Osteoblast (primary cell): ENCODE results near the gene KIFBP. TPM values are rescaled to one million over a fixed set of nuclear protein-coding genes. Genes with fewer than 3 reads are reported as not detected.

ENCODE experiments used
- DNase-seq: peaks from one replicate; pipeline ENCODE4 v3.0.0; 2011; ENCODE audit warnings: low spot score, mixed read lengths; ENCODE audit not compliant: insufficient read length; ENCODE audit errors: missing footprints
- H2AFZ ChIP-seq: 2 replicates; pipeline ENCODE4 v1.6.0; 2011; ENCODE audit warnings: mild to moderate bottlenecking, low read length
- H3K27ac ChIP-seq: 2 replicates; pipeline ENCODE4 v1.5.1; 2011; ENCODE audit warnings: mild to moderate bottlenecking, low read depth, low read length, moderate library complexity
- H3K27me3 ChIP-seq: 2 replicates; pipeline ENCODE4 v1.6.0; 2012; ENCODE audit warnings: mild to moderate bottlenecking, control low read depth, inconsistent platforms, low read length, moderate library complexity; ENCODE audit not compliant: insufficient read depth
- H3K36me3 ChIP-seq: 2 replicates; pipeline ENCODE4 v1.5.1; 2011; ENCODE audit warnings: mild to moderate bottlenecking, low read length, control low read depth, moderate library complexity; ENCODE audit not compliant: insufficient read depth
- H3K4me1 ChIP-seq: 2 replicates; pipeline ENCODE4 v1.5.1; 2011; ENCODE audit warnings: mild to moderate bottlenecking, low read length, control low read depth, moderate library complexity; ENCODE audit not compliant: insufficient read depth
- H3K4me2 ChIP-seq: 2 replicates; pipeline ENCODE4 v1.6.0; 2011; ENCODE audit warnings: mild to moderate bottlenecking, low read length; ENCODE audit not compliant: insufficient read depth
- H3K4me3 ChIP-seq: fragments of 200-600 bp; sonication (generic); 3 replicates; pipeline ENCODE4 v1.5.1; 2012; ENCODE audit warnings: mild to moderate bottlenecking, low read length, inconsistent platforms; ENCODE audit not compliant: insufficient read depth
- H3K79me2 ChIP-seq: 2 replicates; pipeline ENCODE4 v1.6.0; 2012; ENCODE audit warnings: mild to moderate bottlenecking, low read length, control low read depth, inconsistent platforms; ENCODE audit not compliant: insufficient read depth
- H3K9me3 ChIP-seq: 2 replicates; pipeline ENCODE4 v1.5.1; 2011; ENCODE audit warnings: low read depth, low read length, control low read depth
- H4K20me1 ChIP-seq: 2 replicates; pipeline ENCODE4 v1.6.0; 2012; ENCODE audit warnings: mild to moderate bottlenecking, low read length, control low read depth; ENCODE audit not compliant: insufficient read depth
- total RNA-seq: library from RNA; depleted of rRNA; stranded (reverse); fragments of >200 nt; gene quantifications from 2 replicates; pipeline ENCODE4 v1.2.3, GENCODE V29; 2012
- TF ChIP-seq, protein P1 (sequence below): IDR thresholded peaks from 2 replicates; pipeline ENCODE4 v1.5.1; 2011; ENCODE audit warnings: mild to moderate bottlenecking, low read depth, low read length, moderate library complexity; ENCODE audit errors: extremely low read depth

The KIFBP gene
- total RNA-seq, 1 donor, result 30.8 TPM

DNA sequence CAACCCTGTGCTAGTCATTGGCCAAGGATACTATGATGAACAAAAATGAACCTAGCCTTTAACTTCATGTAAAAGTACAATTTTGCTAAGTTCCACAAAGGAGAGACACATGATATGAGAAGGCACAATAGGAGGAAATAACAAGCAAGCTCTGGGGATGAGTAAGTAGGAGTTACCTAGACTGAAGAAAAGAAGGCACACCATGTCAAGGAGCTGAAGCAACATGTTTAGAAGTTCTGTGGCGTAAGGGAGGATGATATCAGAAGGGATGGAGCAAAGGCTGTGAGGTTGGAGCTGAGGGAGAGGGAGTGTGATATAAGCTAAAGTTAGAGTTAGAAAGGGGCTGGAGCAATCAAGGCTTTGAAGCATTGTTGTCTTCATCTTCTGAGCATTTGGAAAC lies 25.6 kb downstream of the KIFBP start:
- Histone ChIP-seq H3K27me3 (no peaks in the 10 kb centered on the region), H3K4me1 (no peaks in the 10 kb centered on the region), H3K36me3 (peaks cover 49% of the 10 kb centered on the region), H2AFZ (no peak overlapping the region), H4K20me1 (no peaks in the 10 kb centered on the region), H3K4me2 (no peak overlapping the region), H3K4me3 (no peak overlapping the region), H3K9me3 (no peaks in the 10 kb centered on the region), H3K79me2 (no peaks in the 10 kb centered on the region), H3K27ac (no peak overlapping the region)
- DNase-seq, result no peak
- TF ChIP-seq, protein P1, sequence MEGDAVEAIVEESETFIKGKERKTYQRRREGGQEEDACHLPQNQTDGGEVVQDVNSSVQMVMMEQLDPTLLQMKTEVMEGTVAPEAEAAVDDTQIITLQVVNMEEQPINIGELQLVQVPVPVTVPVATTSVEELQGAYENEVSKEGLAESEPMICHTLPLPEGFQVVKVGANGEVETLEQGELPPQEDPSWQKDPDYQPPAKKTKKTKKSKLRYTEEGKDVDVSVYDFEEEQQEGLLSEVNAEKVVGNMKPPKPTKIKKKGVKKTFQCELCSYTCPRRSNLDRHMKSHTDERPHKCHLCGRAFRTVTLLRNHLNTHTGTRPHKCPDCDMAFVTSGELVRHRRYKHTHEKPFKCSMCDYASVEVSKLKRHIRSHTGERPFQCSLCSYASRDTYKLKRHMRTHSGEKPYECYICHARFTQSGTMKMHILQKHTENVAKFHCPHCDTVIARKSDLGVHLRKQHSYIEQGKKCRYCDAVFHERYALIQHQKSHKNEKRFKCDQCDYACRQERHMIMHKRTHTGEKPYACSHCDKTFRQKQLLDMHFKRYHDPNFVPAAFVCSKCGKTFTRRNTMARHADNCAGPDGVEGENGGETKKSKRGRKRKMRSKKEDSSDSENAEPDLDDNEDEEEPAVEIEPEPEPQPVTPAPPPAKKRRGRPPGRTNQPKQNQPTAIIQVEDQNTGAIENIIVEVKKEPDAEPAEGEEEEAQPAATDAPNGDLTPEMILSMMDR, result no peak

DNA sequence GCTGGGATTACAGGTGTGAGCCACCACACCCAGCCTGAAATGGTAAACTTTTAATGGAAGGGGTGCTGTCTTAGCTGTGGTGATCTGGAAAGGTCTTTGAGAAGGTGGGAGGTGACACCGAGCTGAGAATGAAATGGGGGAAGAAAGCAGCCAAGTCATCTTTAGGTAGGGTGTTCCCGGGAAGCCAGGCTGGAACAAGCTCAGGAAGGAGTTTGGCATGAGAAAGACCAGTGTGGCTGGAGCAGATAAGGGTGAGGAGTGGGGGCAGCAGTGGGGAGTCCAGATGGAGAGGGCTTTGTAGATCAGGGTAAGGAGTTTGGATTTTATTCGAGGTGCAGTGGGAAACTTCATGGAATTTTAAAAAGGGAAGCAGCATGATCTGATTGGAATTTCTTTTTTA lies 30.0 kb downstream of the KIFBP start:
- H3K27me3 ChIP-seq, result no peaks in the 10 kb centered on the region
- H3K4me2 ChIP-seq, result no peak overlapping the region
- TF ChIP-seq, protein P1, result no peak
- peaks cover 33% of the 10 kb centered on the region for H3K36me3 ChIP-seq
- H3K4me1 ChIP-seq, result no peaks in the 10 kb centered on the region
- no peak overlapping the region for H3K27ac ChIP-seq
- H3K9me3 ChIP-seq, result no peaks in the 10 kb centered on the region
- no peak for DNase-seq
- H3K4me3 ChIP-seq, result no peak overlapping the region
- no peak overlapping the region for H2AFZ ChIP-seq
- no peaks in the 10 kb centered on the region for H4K20me1 ChIP-seq
- no peaks in the 10 kb centered on the region for H3K79me2 ChIP-seq

GRCh38 chr10:69022611-69023010 lies 34.0 kb downstream of the KIFBP start:
- Histone ChIP-seq H2AFZ (no peak overlapping the region), H3K4me3 (no peak overlapping the region), H3K36me3 (peaks cover 2% of the 10 kb centered on the region), H3K9me3 (no peaks in the 10 kb centered on the region), H3K4me1 (no peaks in the 10 kb centered on the region), H3K4me2 (no peak overlapping the region), H3K27ac (no peak overlapping the region), H3K79me2 (no peaks in the 10 kb centered on the region), H4K20me1 (no peaks in the 10 kb centered on the region), H3K27me3 (no peaks in the 10 kb centered on the region)
- DNase-seq, result no peak
- TF ChIP-seq, protein P1, result no peak

DNA sequence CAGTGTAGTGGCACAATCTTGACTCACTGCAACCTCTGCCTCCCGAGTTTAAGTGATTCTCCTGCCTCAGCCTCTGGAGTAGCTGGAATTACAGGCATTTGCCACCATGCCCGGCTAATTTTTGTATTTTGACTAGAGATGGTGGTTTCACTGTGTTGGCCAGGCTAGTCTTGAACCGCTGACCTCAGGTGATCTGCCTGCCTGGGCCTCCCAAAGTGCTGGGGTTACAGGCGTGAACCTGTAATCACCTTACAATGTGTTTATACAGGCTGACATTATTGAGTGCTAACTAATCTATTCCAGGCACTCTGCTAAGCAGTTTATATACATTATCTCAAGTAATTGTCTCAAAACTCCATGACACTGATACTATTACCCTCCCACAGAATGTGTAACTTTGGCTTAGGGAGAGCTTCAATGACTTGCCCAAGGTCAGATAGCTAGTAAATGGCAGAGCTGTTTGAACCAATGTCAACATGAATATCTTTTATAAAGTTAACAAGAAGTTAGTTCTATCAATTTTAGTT lies 36.8 kb downstream of the KIFBP start:
- H2AFZ ChIP-seq, result no peak overlapping the region
- no peak overlapping the region for H3K4me3 ChIP-seq
- H3K27ac ChIP-seq, result no peak overlapping the region
- no peaks in the 10 kb centered on the region for H3K36me3 ChIP-seq
- H3K27me3 ChIP-seq, result no peaks in the 10 kb centered on the region
- H4K20me1 ChIP-seq, result no peaks in the 10 kb centered on the region
- no peaks in the 10 kb centered on the region for H3K4me1 ChIP-seq
- H3K4me2 ChIP-seq, result no peak overlapping the region
- DNase-seq, result no peak
- TF ChIP-seq, protein P1, result no peak
- H3K79me2 ChIP-seq, result no peaks in the 10 kb centered on the region
- no peaks in the 10 kb centered on the region for H3K9me3 ChIP-seq
